Measurements from ENCODE around the gene RBCK1. TPM values are rescaled to one million over a fixed set of nuclear protein-coding genes. Genes with fewer than 3 reads are reported as not detected.
"Not testable (repeated sequence)": the region's sequence is repeated elsewhere in the genome, so short reads cannot be mapped to it uniquely, and the experiment has no call there.

RBCK1 gene
- total RNA-seq, 2 donors from 2014 or later, result 134 to 169 TPM

GRCh38 chr20:385448-385847 is 22.7 kb upstream of the RBCK1 start:
- Histone ChIP-seq H3K36me3 (peaks cover 6% of the 10 kb centered on the region), H3K27me3 (no peaks in the 10 kb centered on the region), H3K9ac (ENCODE audit: low read depth in 2 of 2, low read length in 2 of 2) (no peak overlapping the region), H3K4me3 (no peak overlapping the region), H3K27ac (peak overlapping the region; percentile 30), H3K4me1 (peaks cover 3% of the 10 kb centered on the region), H3K9me3 (no peaks in the 10 kb centered on the region)
- intact Hi-C loops (cut with DNase I), result no loop called here
- TF ChIP-seq CTCF (IDR thresholded peaks at IDR 0.05), result no peak
- DNase-seq, result no peak

- H3K27me3 ChIP-seq; H3K9me3 ChIP-seq; H3K9ac ChIP-seq (ENCODE audit: low read depth in 2 of 2, low read length in 2 of 2); H3K4me1 ChIP-seq; intact Hi-C loops (cut with DNase I); DNase-seq; H3K4me3 ChIP-seq; H3K27ac ChIP-seq: not testable (repeated sequence)
- peaks cover 11% of the 10 kb centered on the region for H3K36me3 ChIP-seq
Measured at GRCh38 chr20:386634-387033, 21.5 kb upstream of the RBCK1 start.

- Histone ChIP-seq H3K27ac (no peak overlapping the region), H3K36me3 (peaks cover 11% of the 10 kb centered on the region), H3K9me3 (no peaks in the 10 kb centered on the region), H3K27me3 (no peaks in the 10 kb centered on the region), H3K4me1 (peaks cover 3% of the 10 kb centered on the region), H3K9ac (ENCODE audit: low read depth in 2 of 2, low read length in 2 of 2) (no peak overlapping the region), H3K4me3 (no peak overlapping the region)
- DNase-seq, result no peak
- intact Hi-C loops (cut with DNase I), result no loop called here
- no peak for TF ChIP-seq CTCF (IDR thresholded peaks at IDR 0.05)
Measured at GRCh38 chr20:387520-387919, 20.6 kb upstream of the RBCK1 start.

- H3K9ac ChIP-seq (ENCODE audit: low read depth in 2 of 2, low read length in 2 of 2), result no peak overlapping the region
- no peak overlapping the region for H3K27ac ChIP-seq
- H3K9me3 ChIP-seq, result no peaks in the 10 kb centered on the region
- no peak for DNase-seq
- peaks cover 11% of the 10 kb centered on the region for H3K36me3 ChIP-seq
- H3K27me3 ChIP-seq, result no peaks in the 10 kb centered on the region
- intact Hi-C loops (cut with DNase I), result no loop called here
- no peak for TF ChIP-seq CTCF (IDR thresholded peaks at IDR 0.05)
- H3K4me3 ChIP-seq, result no peak overlapping the region
- peaks cover 3% of the 10 kb centered on the region for H3K4me1 ChIP-seq
Measured at GRCh38 chr20:388034-388994, 19.8 kb upstream of the RBCK1 start.

- Histone ChIP-seq H3K36me3 (peaks cover 11% of the 10 kb centered on the region), H3K9ac (ENCODE audit: low read depth in 2 of 2, low read length in 2 of 2) (no peak overlapping the region), H3K27ac (no peak overlapping the region), H3K27me3 (no peaks in the 10 kb centered on the region), H3K4me3 (no peak overlapping the region), H3K9me3 (no peaks in the 10 kb centered on the region), H3K4me1 (peaks cover 3% of the 10 kb centered on the region)
- no peak for DNase-seq
- TF ChIP-seq CTCF (IDR thresholded peaks at IDR 0.05), result no peak
- intact Hi-C loops (cut with DNase I), result no loop called here
Measured at GRCh38 chr20:389220-389619, 18.9 kb upstream of the RBCK1 start.

All from colonic mucosa (tissue), 4 donors.